Ascending aorta (tissue), 2 donors: ENCODE results near the gene UFD1. TPM values are rescaled to one million over a fixed set of nuclear protein-coding genes. Genes with fewer than 3 reads are reported as not detected.

ENCODE experiments used
- DNase-seq, 2 donors: peaks; one replicate each; pipeline ENCODE4 v3.0.0-alpha.2; 2019; ENCODE audit warnings: low spot score in 2 of 2
- H3K27ac ChIP-seq, 2 donors: fragments of 200-600 bp; sonication (generic); one replicate each; pipeline ENCODE4 v1.5.1; 2016 to 2017; ENCODE audit warnings: mild to moderate bottlenecking in 1 of 2
- H3K27me3 ChIP-seq: fragments of 200-600 bp; sonication (generic); one replicate; pipeline ENCODE4 v1.5.1; 2017
- H3K36me3 ChIP-seq, 2 donors: fragments of 200-600 bp; sonication (generic); one replicate each; pipeline ENCODE4 v1.5.1; 2016
- H3K4me1 ChIP-seq, 2 donors: fragments of 200-600 bp; sonication (generic); one replicate each; pipeline ENCODE4 v1.5.1; 2016 to 2017; ENCODE audit warnings: mild to moderate bottlenecking in 1 of 2
- H3K4me3 ChIP-seq, 2 donors: fragments of 200-600 bp; sonication (generic); one replicate each; pipeline ENCODE4 v1.5.1; 2016 to 2017; ENCODE audit warnings: mild to moderate bottlenecking in 1 of 2
- H3K9me3 ChIP-seq, 2 donors: fragments of 200-600 bp; sonication (generic); one replicate each; pipeline ENCODE4 v1.5.1; 2016
- CTCF ChIP-seq, 3 experiments: fragments of 200-600 bp in 2 of 3; fragments of 450-650 bp in 1 of 3; sonication (generic) in 2 of 3; IDR thresholded peaks; one replicate each; pipeline ENCODE4 v1.5.1; 2016 to 2019; ENCODE audit warnings: antibody characterized with exemption in 3 of 3, mild to moderate bottlenecking in 1 of 3, moderate library complexity in 1 of 3
- intact Hi-C: fragments of 100-400 bp; cut with DNase I; formaldehyde crosslinking; loops from one replicate; pipeline ENCODE4 v1.15.1; 2023
- total RNA-seq: library from RNA; depleted of rRNA; stranded (reverse); fragments of >200 nt; gene quantifications from one replicate; pipeline ENCODE4 v1.1.0, GENCODE V29; 2016

The UFD1 gene
- total RNA-seq, 1 donor from 2014 or later = 81.5 TPM

- H3K27me3 ChIP-seq = no peaks in the 10 kb centered on the region
- H3K9me3 ChIP-seq = no peaks in the 10 kb centered on the region
- peaks cover 91 to 99% of the 10 kb centered on the region in 2 donors for H3K36me3 ChIP-seq
- TF ChIP-seq CTCF (IDR thresholded peaks at IDR 0.05) = no peak
- no peak overlapping the region for H3K27ac ChIP-seq
- H3K4me3 ChIP-seq = no peak overlapping the region
- no peaks in the 10 kb centered on the region for H3K4me1 ChIP-seq
- DNase-seq = no peak
- intact Hi-C loops = no loop called here
Observed at GRCh38 chr22:19470010-19470409, 9.0 kb downstream of the UFD1 start.

- intact Hi-C loops = no loop called here
- peaks cover 93 to 100% of the 10 kb centered on the region in 2 donors for H3K36me3 ChIP-seq
- H3K4me3 ChIP-seq = no peak overlapping the region
- H3K27me3 ChIP-seq = no peaks in the 10 kb centered on the region
- no peak for DNase-seq
- H3K9me3 ChIP-seq = no peaks in the 10 kb centered on the region
- H3K4me1 ChIP-seq = no peaks in the 10 kb centered on the region
- no peak for TF ChIP-seq CTCF (IDR thresholded peaks at IDR 0.05)
- H3K27ac ChIP-seq = no peak overlapping the region
Observed at GRCh38 chr22:19469421-19469820, 9.6 kb downstream of the UFD1 start.

GRCh38 chr22:19467912-19468311, 11.1 kb downstream of the UFD1 start:
- intact Hi-C loops = no loop called here
- no peak for TF ChIP-seq CTCF (IDR thresholded peaks at IDR 0.05)
- Histone ChIP-seq H3K4me1 (no peaks in the 10 kb centered on the region), H3K27me3 (no peaks in the 10 kb centered on the region), H3K36me3 (peaks cover 85 to 100% of the 10 kb centered on the region in 2 donors), H3K9me3 (no peaks in the 10 kb centered on the region), H3K27ac (no peak overlapping the region), H3K4me3 (no peak overlapping the region)
- no peak for DNase-seq

GRCh38 chr22:19466848-19467752, 11.9 kb downstream of the UFD1 start:
- Histone ChIP-seq H3K27ac (no peak overlapping the region), H3K36me3 (peaks cover 77 to 100% of the 10 kb centered on the region in 2 donors), H3K4me1 (no peaks in the 10 kb centered on the region), H3K4me3 (no peak overlapping the region), H3K9me3 (no peaks in the 10 kb centered on the region), H3K27me3 (no peaks in the 10 kb centered on the region)
- no peak for TF ChIP-seq CTCF (IDR thresholded peaks at IDR 0.05)
- no peak for DNase-seq
- intact Hi-C loops = no loop called here

- DNase-seq = no peak
- H3K4me3 ChIP-seq = no peak overlapping the region
Observed at GRCh38 chr22:19466126-19466716, 12.8 kb downstream of the UFD1 start.

More at GRCh38 chr22:19466126-19466716, 12.8 kb downstream of the UFD1 start:
- Histone ChIP-seq H3K36me3 (peaks cover 69 to 94% of the 10 kb centered on the region in 2 donors), H3K27ac (no peak overlapping the region), H3K4me1 (no peaks in the 10 kb centered on the region), H3K27me3 (no peaks in the 10 kb centered on the region), H3K9me3 (no peaks in the 10 kb centered on the region)
- TF ChIP-seq CTCF (IDR thresholded peaks at IDR 0.05) = no peak
- intact Hi-C loops = no loop called here
